ENCODE data around the gene TCTN1. TPM values are rescaled to one million over a fixed set of nuclear protein-coding genes. Genes with fewer than 3 reads are reported as not detected.

TCTN1 gene
- total and polyA plus RNA-seq, 9 of the 15 experiments (the other 6 are each of a cell fraction or from before 2014, with no cell fraction given): 0.32 to 12.5 (median 4.0) TPM

GRCh38 chr12:110698171-110698902 is 84.4 kb downstream of the TCTN1 start (continued):
- TF ChIP-seq, protein P1, sequence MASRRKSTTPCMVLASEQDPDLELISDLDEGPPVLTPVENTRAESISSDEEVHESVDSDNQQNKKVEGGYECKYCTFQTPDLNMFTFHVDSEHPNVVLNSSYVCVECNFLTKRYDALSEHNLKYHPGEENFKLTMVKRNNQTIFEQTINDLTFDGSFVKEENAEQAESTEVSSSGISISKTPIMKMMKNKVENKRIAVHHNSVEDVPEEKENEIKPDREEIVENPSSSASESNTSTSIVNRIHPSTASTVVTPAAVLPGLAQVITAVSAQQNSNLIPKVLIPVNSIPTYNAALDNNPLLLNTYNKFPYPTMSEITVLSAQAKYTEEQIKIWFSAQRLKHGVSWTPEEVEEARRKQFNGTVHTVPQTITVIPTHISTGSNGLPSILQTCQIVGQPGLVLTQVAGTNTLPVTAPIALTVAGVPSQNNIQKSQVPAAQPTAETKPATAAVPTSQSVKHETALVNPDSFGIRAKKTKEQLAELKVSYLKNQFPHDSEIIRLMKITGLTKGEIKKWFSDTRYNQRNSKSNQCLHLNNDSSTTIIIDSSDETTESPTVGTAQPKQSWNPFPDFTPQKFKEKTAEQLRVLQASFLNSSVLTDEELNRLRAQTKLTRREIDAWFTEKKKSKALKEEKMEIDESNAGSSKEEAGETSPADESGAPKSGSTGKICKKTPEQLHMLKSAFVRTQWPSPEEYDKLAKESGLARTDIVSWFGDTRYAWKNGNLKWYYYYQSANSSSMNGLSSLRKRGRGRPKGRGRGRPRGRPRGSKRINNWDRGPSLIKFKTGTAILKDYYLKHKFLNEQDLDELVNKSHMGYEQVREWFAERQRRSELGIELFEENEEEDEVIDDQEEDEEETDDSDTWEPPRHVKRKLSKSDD (conservative IDR thresholded peaks at IDR 0.05; ENCODE audit: low read length): no peak
- TF ChIP-seq ZNF780A (CRISPR knock-in tag; IDR thresholded peaks at IDR 0.05) (no peak), CHD1 (IDR thresholded peaks at IDR 0.05; ENCODE audit: low read length) (no peak), RAD21 (CRISPR knock-in tag; conservative IDR thresholded peaks at IDR 0.05 in 1 of 2, IDR thresholded peaks at IDR 0.05 in 1 of 2) (peak; percentile 86 to 88), SMARCA5 (IDR thresholded peaks at IDR 0.05) (no peak), FOXA3 (CRISPR knock-in tag; conservative IDR thresholded peaks at IDR 0.05 in 1 of 2, IDR thresholded peaks at IDR 0.05 in 1 of 2) (peak in 1 of 2 experiments; percentile 48; a peak in 1 of 4 replicates), ZFP1 (CRISPR knock-in tag; IDR thresholded peaks at IDR 0.05) (no peak), MYC (IDR thresholded peaks at IDR 0.05; ENCODE audit: low read depth, low read length) (0 out of 2 replicates have a peak, but pooled peaks have one; percentile 41), MYC (CRISPR knock-in tag; IDR thresholded peaks at IDR 0.05; ENCODE audit: borderline replicate concordance, low read depth) (no peak), REST (IDR thresholded peaks at IDR 0.05; ENCODE audit: borderline replicate concordance) (peak; percentile 84), REST (CRISPR knock-in tag; IDR thresholded peaks at IDR 0.05; ENCODE audit: low read depth) (peak; percentile 72), SRF (CRISPR knock-in tag; IDR thresholded peaks at IDR 0.05) (peak in 1 of 2 experiments; percentile 47; a peak in 2 of 4 replicates), CTBP1 (IDR thresholded peaks at IDR 0.05; ENCODE audit: borderline replicate concordance) (peak; percentile 95)
- TF ChIP-seq, protein P2, sequence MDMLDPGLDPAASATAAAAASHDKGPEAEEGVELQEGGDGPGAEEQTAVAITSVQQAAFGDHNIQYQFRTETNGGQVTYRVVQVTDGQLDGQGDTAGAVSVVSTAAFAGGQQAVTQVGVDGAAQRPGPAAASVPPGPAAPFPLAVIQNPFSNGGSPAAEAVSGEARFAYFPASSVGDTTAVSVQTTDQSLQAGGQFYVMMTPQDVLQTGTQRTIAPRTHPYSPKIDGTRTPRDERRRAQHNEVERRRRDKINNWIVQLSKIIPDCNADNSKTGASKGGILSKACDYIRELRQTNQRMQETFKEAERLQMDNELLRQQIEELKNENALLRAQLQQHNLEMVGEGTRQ (CRISPR knock-in tag; IDR thresholded peaks at IDR 0.05): peak; percentile 41; the same call in 1 of the 2 replicates
